ENCODE measurements around the gene RTP3.

RTP3 gene

DNA sequence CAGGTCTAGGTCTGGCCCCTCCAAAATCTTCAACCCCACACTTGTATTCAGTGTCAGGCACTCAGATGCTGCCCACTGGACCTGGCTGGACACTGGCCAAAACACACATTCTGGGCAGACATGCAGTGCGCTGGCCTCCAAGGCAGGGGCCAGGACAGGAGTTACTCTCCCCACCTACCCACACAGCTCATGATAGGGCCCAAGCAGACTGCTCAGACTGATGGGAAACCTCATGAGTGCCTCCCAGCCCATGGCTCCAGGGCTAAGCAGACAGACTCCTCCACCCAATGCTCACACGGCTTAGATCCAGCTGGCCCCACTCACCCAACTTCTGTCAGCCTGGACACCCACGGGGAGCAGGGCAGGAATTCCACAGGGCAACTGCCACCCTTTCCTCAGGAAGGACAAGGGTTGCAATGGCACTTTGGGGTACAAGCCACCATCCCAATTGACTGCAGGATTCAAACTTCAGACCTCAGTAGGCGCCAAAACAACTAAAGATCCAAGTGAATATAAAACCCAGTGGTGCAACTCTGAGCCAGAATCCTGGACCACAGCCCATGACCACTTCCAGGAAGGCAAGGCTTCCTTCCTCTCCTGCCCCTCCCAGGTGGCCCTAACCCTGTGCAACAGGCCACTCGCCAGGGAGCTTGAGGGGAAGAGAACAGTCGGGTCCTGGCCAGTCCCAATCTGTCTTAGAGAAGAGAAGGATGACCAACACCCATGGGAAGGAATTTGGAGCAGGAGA lies 34.5 kb upstream of the RTP3 start:
- no peaks in the 10 kb centered on the region for H3K4me1 ChIP-seq (ENCODE audit: control insufficient read depth, insufficient read depth, low read length)
- peaks cover 64% of the 10 kb centered on the region for H3K27me3 ChIP-seq (ENCODE audit: control insufficient read depth, insufficient read depth, low read length)
- H3K36me3 ChIP-seq (ENCODE audit: insufficient read depth, low read length) = no peaks in the 10 kb centered on the region
- no peaks in the 10 kb centered on the region for H3K9me3 ChIP-seq (replicated peaks; ENCODE audit: low read length)
- no peak overlapping the region for H3K4me3 ChIP-seq (ENCODE audit: low read length)
- H3K9ac ChIP-seq (ENCODE audit: low read depth, low read length) = no peak overlapping the region
- H3K4me2 ChIP-seq (ENCODE audit: low read length) = no peak overlapping the region

DNA sequence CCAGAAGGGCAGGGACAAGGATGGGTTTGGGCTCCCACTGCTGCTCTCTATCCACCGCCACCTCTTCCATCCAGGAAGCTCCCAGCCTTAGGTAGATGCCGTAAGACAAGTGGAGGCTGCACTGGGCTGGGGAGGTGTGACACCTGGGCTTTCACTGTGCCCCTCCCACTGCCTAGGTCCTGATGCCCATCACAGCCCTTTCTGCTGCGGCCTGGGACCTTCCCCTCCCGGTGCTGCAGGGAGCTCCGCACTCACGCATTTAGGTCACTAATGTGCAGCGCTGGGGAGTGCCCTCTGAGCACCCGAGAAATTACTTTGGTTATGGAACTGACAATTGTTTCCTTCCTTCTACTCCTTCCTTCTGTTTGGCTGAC lies 33.9 kb upstream of the RTP3 start:
- no peaks in the 10 kb centered on the region for H3K36me3 ChIP-seq (ENCODE audit: insufficient read depth, low read length)
- H3K27me3 ChIP-seq (ENCODE audit: control insufficient read depth, insufficient read depth, low read length) = peaks cover 64% of the 10 kb centered on the region
- no peaks in the 10 kb centered on the region for H3K4me1 ChIP-seq (ENCODE audit: control insufficient read depth, insufficient read depth, low read length)

GRCh38 chr3:46464326-46465195 lies 33.2 kb upstream of the RTP3 start, which contains the start of gene LTF:
LTF (minus strand) TSS chr3:46464905; CDS start chr3:46464867, 38 bp downstream.
- no peak within 1 kb of the TSS for H3K4me2 ChIP-seq (ENCODE audit: low read length)
- no peaks in the 10 kb centered on the region for H3K36me3 ChIP-seq (ENCODE audit: insufficient read depth, low read length)
- H3K9ac ChIP-seq (ENCODE audit: low read depth, low read length) = no peak within 1 kb of the TSS
- peaks cover 64% of the 10 kb centered on the region for H3K27me3 ChIP-seq (ENCODE audit: control insufficient read depth, insufficient read depth, low read length)
- no peak within 1 kb of the TSS for H3K4me3 ChIP-seq (ENCODE audit: low read length)
- no peaks in the 10 kb centered on the region for H3K9me3 ChIP-seq (replicated peaks; ENCODE audit: low read length)
- H3K4me1 ChIP-seq (ENCODE audit: control insufficient read depth, insufficient read depth, low read length) = no peaks in the 10 kb centered on the region

More for the DNA sequence above, 33.9 kb upstream of the RTP3 start:
- H3K9me3 ChIP-seq (replicated peaks; ENCODE audit: low read length) = no peaks in the 10 kb centered on the region
- no peak overlapping the region for H3K4me3 ChIP-seq (ENCODE audit: low read length)
- no peak overlapping the region for H3K9ac ChIP-seq (ENCODE audit: low read depth, low read length)
- no peak overlapping the region for H3K4me2 ChIP-seq (ENCODE audit: low read length)

DNA sequence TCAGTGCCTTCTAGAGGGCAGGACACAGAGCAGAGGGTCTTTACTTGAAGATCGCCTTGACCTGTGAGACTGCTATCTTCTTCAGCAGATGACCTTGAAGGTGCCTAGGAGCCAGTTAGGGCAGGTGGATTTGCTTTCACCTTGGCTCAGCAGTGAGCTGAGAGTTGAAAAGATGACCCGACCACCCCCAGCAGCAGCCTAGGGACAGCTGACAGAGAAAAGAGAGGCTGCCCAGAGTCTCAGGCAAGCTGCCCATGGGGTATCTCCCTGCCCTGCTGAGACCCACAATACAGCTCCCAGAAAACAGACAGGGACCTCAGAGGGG lies 32.6 kb upstream of the RTP3 start:
- no peak overlapping the region for H3K4me3 ChIP-seq (ENCODE audit: low read length)
- H3K36me3 ChIP-seq (ENCODE audit: insufficient read depth, low read length) = no peaks in the 10 kb centered on the region
- no peak overlapping the region for H3K4me2 ChIP-seq (ENCODE audit: low read length)
- H3K9me3 ChIP-seq (replicated peaks; ENCODE audit: low read length) = no peaks in the 10 kb centered on the region
- H3K27me3 ChIP-seq (ENCODE audit: control insufficient read depth, insufficient read depth, low read length) = peaks cover 65% of the 10 kb centered on the region
- no peak overlapping the region for H3K9ac ChIP-seq (ENCODE audit: low read depth, low read length)
- no peaks in the 10 kb centered on the region for H3K4me1 ChIP-seq (ENCODE audit: control insufficient read depth, insufficient read depth, low read length)

- H3K9me3 ChIP-seq (replicated peaks; ENCODE audit: low read length) = no peaks in the 10 kb centered on the region
- no peak overlapping the region for H3K9ac ChIP-seq (ENCODE audit: low read depth, low read length)
- no peak overlapping the region for H3K4me3 ChIP-seq (ENCODE audit: low read length)
- no peaks in the 10 kb centered on the region for H3K36me3 ChIP-seq (ENCODE audit: insufficient read depth, low read length)
- H3K4me1 ChIP-seq (ENCODE audit: control insufficient read depth, insufficient read depth, low read length) = no peaks in the 10 kb centered on the region
- no peak overlapping the region for H3K4me2 ChIP-seq (ENCODE audit: low read length)
- H3K27me3 ChIP-seq (ENCODE audit: control insufficient read depth, insufficient read depth, low read length) = peaks cover 67% of the 10 kb centered on the region
These were observed 31.5 kb upstream of the RTP3 start for GRCh38 chr3:46466273-46466672.

- Histone ChIP-seq H3K4me2 (ENCODE audit: low read length) (no peak overlapping the region), H3K9me3 (replicated peaks; ENCODE audit: low read length) (no peaks in the 10 kb centered on the region), H3K9ac (ENCODE audit: low read depth, low read length) (no peak overlapping the region), H3K4me3 (ENCODE audit: low read length) (no peak overlapping the region), H3K27me3 (ENCODE audit: control insufficient read depth, insufficient read depth, low read length) (peaks cover 73% of the 10 kb centered on the region), H3K4me1 (ENCODE audit: control insufficient read depth, insufficient read depth, low read length) (no peaks in the 10 kb centered on the region), H3K36me3 (ENCODE audit: insufficient read depth, low read length) (no peaks in the 10 kb centered on the region)
These were observed 30.8 kb upstream of the RTP3 start for GRCh38 chr3:46466871-46467403.

GRCh38 chr3:46467562-46467961 lies 30.2 kb upstream of the RTP3 start:
- no peak overlapping the region for H3K4me3 ChIP-seq (ENCODE audit: low read length)
- no peak overlapping the region for H3K9ac ChIP-seq (ENCODE audit: low read depth, low read length)
- no peak overlapping the region for H3K4me2 ChIP-seq (ENCODE audit: low read length)
- H3K27me3 ChIP-seq (ENCODE audit: control insufficient read depth, insufficient read depth, low read length) = peaks cover 74% of the 10 kb centered on the region
- H3K9me3 ChIP-seq (replicated peaks; ENCODE audit: low read length) = no peaks in the 10 kb centered on the region
- no peaks in the 10 kb centered on the region for H3K36me3 ChIP-seq (ENCODE audit: insufficient read depth, low read length)
- no peaks in the 10 kb centered on the region for H3K4me1 ChIP-seq (ENCODE audit: control insufficient read depth, insufficient read depth, low read length)

- H3K9ac ChIP-seq (ENCODE audit: low read depth, low read length) = no peak overlapping the region
- peaks cover 74% of the 10 kb centered on the region for H3K27me3 ChIP-seq (ENCODE audit: control insufficient read depth, insufficient read depth, low read length)
- H3K36me3 ChIP-seq (ENCODE audit: insufficient read depth, low read length) = no peaks in the 10 kb centered on the region
- H3K4me2 ChIP-seq (ENCODE audit: low read length) = no peak overlapping the region
- H3K4me1 ChIP-seq (ENCODE audit: control insufficient read depth, insufficient read depth, low read length) = no peaks in the 10 kb centered on the region
- no peak overlapping the region for H3K4me3 ChIP-seq (ENCODE audit: low read length)
- H3K9me3 ChIP-seq (replicated peaks; ENCODE audit: low read length) = no peaks in the 10 kb centered on the region
These were observed 28.8 kb upstream of the RTP3 start for GRCh38 chr3:46468753-46469600.

- no peaks in the 10 kb centered on the region for H3K4me1 ChIP-seq (ENCODE audit: control insufficient read depth, insufficient read depth, low read length)
- no peak overlapping the region for H3K4me3 ChIP-seq (ENCODE audit: low read length)
- no peaks in the 10 kb centered on the region for H3K9me3 ChIP-seq (replicated peaks; ENCODE audit: low read length)
- peaks cover 72% of the 10 kb centered on the region for H3K27me3 ChIP-seq (ENCODE audit: control insufficient read depth, insufficient read depth, low read length)
- H3K4me2 ChIP-seq (ENCODE audit: low read length) = no peak overlapping the region
- H3K36me3 ChIP-seq (ENCODE audit: insufficient read depth, low read length) = no peaks in the 10 kb centered on the region
- no peak overlapping the region for H3K9ac ChIP-seq (ENCODE audit: low read depth, low read length)
These were observed 28.0 kb upstream of the RTP3 start for GRCh38 chr3:46469680-46470357.

DNA sequence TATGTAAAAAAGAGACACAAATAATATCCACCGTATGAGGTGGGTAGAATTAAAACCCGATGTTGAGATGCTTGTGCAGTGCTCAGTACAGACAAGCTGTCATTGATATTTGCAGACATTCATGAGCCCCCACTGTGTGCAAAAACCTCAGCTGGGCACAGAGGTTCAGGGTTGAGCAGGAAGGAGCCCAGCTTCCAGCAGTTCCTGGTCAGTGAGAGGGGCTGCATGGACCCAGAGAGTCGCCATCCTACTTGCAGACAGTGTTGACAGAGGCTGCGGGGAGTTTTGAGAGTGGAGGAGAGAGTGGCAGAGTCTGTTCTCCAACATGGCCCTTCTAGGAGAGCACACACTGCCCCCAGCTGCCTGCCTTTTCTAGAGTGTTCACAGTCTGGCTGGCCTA lies 26.9 kb upstream of the RTP3 start:
- no peak overlapping the region for H3K4me2 ChIP-seq (ENCODE audit: low read length)
- H3K4me1 ChIP-seq (ENCODE audit: control insufficient read depth, insufficient read depth, low read length) = no peaks in the 10 kb centered on the region
- no peak overlapping the region for H3K4me3 ChIP-seq (ENCODE audit: low read length)
- H3K9me3 ChIP-seq (replicated peaks; ENCODE audit: low read length) = no peaks in the 10 kb centered on the region
- no peaks in the 10 kb centered on the region for H3K36me3 ChIP-seq (ENCODE audit: insufficient read depth, low read length)
- H3K9ac ChIP-seq (ENCODE audit: low read depth, low read length) = no peak overlapping the region
- H3K27me3 ChIP-seq (ENCODE audit: control insufficient read depth, insufficient read depth, low read length) = peaks cover 73% of the 10 kb centered on the region
